NCI-H2196 (cell line): ENCODE measurements around the gene YIPF5.

Source experiments
- DNase-seq: peaks from one replicate; lab custom pipeline; 2025; ENCODE audit not compliant: unreplicated experiment; lab: John Stamatoyannopoulos, UW

YIPF5 gene

GRCh38 chr5:144170276-144171024, at the start of gene YIPF5, which contains the start of gene KCTD16:
TSS of gene YIPF5 (minus strand) at chr5:144170659. CDS start at chr5:144169955, 704 bp downstream.
TSS of gene KCTD16 (plus strand) at chr5:144170873.
- peak; percentile 96 for DNase-seq

GRCh38 chr5:144219869-144220268, 49.4 kb upstream of the YIPF5 start:
- no peak for DNase-seq

GRCh38 chr5:144210655-144211054, 40.2 kb upstream of the YIPF5 start:
- DNase-seq = no peak

GRCh38 chr5:144209361-144209760, 38.9 kb upstream of the YIPF5 start:
- no peak for DNase-seq

- no peak for DNase-seq
Measured at GRCh38 chr5:144207875-144208444, 37.5 kb upstream of the YIPF5 start.

- DNase-seq = no peak
Measured at GRCh38 chr5:144206141-144206540, 35.7 kb upstream of the YIPF5 start.

- no peak for DNase-seq
Measured at GRCh38 chr5:144205141-144205551, 34.7 kb upstream of the YIPF5 start.

GRCh38 chr5:144203750-144204596, 33.5 kb upstream of the YIPF5 start:
- DNase-seq = peak; percentile 59

- DNase-seq = no peak
Measured at GRCh38 chr5:144202726-144203125, 32.3 kb upstream of the YIPF5 start.

GRCh38 chr5:144202072-144202471, 31.6 kb upstream of the YIPF5 start:
- DNase-seq = peak; percentile 50

GRCh38 chr5:144201588-144201987, 31.1 kb upstream of the YIPF5 start:
- no peak for DNase-seq

GRCh38 chr5:144198386-144198785, 27.9 kb upstream of the YIPF5 start:
- peak; percentile 11 for DNase-seq

- DNase-seq = no peak
Measured at GRCh38 chr5:144196612-144197011, 26.2 kb upstream of the YIPF5 start.

GRCh38 chr5:144195448-144195847, 25.0 kb upstream of the YIPF5 start:
- no peak for DNase-seq

- DNase-seq = no peak
Measured at GRCh38 chr5:144194144-144194543, 23.7 kb upstream of the YIPF5 start.

- DNase-seq = no peak
Measured at GRCh38 chr5:144192661-144193060, 22.2 kb upstream of the YIPF5 start.

- peak; percentile 58 for DNase-seq
Measured at GRCh38 chr5:144191998-144192397, 21.5 kb upstream of the YIPF5 start.

GRCh38 chr5:144191531-144191930, 21.1 kb upstream of the YIPF5 start:
- no peak for DNase-seq

- DNase-seq = no peak
Measured at GRCh38 chr5:144189800-144190429, 19.5 kb upstream of the YIPF5 start.

GRCh38 chr5:144187699-144188294, 17.3 kb upstream of the YIPF5 start:
- DNase-seq = peak; percentile 74
